Glutamatergic neuron (in vitro differentiated cells): ENCODE results near the gene CCDC28B. TPM values are rescaled to one million over a fixed set of nuclear protein-coding genes. Genes with fewer than 3 reads are reported as not detected.
A peak's percentile ranks its signal among the peaks of the same experiment; 100 is the strongest.

Source experiments
- DNase-seq: peaks from one replicate; pipeline ENCODE4 v3.0.0; 2022
- H3K27ac Mint-ChIP-seq: one replicate; pipeline ENCODE4 v1.8.0; 2020; ENCODE audit warnings: mild to moderate bottlenecking, mixed read lengths, inconsistent platforms; ENCODE audit not compliant: unreplicated experiment
- H3K27me3 Mint-ChIP-seq: one replicate; pipeline ENCODE4 v1.8.0; 2020; ENCODE audit warnings: mild to moderate bottlenecking, moderate library complexity, mixed read lengths, inconsistent platforms; ENCODE audit not compliant: unreplicated experiment
- H3K36me3 Mint-ChIP-seq: one replicate; pipeline ENCODE4 v1.8.0; 2020; ENCODE audit warnings: mild to moderate bottlenecking, mixed read lengths, inconsistent platforms; ENCODE audit not compliant: unreplicated experiment
- H3K4me1 Mint-ChIP-seq: one replicate; pipeline ENCODE4 v1.8.0; 2020; ENCODE audit warnings: mild to moderate bottlenecking, low read depth, mixed read lengths, inconsistent platforms; ENCODE audit not compliant: unreplicated experiment
- H3K4me3 Mint-ChIP-seq: one replicate; pipeline ENCODE4 v1.8.0; 2020; ENCODE audit warnings: mild to moderate bottlenecking, mixed read lengths, inconsistent platforms; ENCODE audit not compliant: unreplicated experiment
- H3K9me3 Mint-ChIP-seq: one replicate; pipeline ENCODE4 v1.8.0; 2020; ENCODE audit warnings: mild to moderate bottlenecking, moderate library complexity, mixed read lengths, inconsistent platforms; ENCODE audit not compliant: unreplicated experiment
- total RNA-seq: library from RNA; stranded (reverse); fragmentation: NEBNext Ultra II Directional; extraction: Animal tissue kit (Norgen Biotek cat#: 25700); gene quantifications from one replicate; pipeline ENCODE4 v1.2.1, GENCODE V29; 2021; ENCODE audit not compliant: unreplicated experiment
- TF ChIP-seq, protein P1 (sequence below): fragments of 200-600 bp; sonication (generic); IDR thresholded peaks from one replicate; pipeline ENCODE4 v1.5.0; 2021; ENCODE audit not compliant: partially characterized antibody, unreplicated experiment

Gene CCDC28B
- total RNA-seq, 1 donor from 2014 or later, result 34.4 TPM

DNA sequence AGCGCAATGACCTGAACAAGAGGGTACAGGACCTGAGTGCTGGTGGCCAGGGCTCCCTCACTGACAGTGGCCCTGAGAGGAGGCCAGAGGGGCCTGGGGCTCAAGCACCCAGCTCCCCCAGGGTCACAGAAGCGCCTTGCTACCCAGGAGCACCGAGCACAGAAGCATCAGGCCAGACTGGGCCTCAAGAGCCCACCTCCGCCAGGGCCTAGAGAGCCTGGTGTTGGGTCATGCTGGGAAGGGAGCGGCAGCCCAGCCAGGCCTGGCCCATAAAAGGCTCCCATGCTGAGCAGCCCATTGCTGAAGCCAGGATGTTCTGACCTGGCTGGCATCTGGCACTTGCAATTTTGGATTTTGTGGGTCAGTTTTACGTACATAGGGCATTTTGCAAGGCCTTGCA lies 5.4 kb upstream of the CCDC28B start:
- no peak overlapping the region for H3K4me3 Mint-ChIP-seq
- TF ChIP-seq, protein P1, sequence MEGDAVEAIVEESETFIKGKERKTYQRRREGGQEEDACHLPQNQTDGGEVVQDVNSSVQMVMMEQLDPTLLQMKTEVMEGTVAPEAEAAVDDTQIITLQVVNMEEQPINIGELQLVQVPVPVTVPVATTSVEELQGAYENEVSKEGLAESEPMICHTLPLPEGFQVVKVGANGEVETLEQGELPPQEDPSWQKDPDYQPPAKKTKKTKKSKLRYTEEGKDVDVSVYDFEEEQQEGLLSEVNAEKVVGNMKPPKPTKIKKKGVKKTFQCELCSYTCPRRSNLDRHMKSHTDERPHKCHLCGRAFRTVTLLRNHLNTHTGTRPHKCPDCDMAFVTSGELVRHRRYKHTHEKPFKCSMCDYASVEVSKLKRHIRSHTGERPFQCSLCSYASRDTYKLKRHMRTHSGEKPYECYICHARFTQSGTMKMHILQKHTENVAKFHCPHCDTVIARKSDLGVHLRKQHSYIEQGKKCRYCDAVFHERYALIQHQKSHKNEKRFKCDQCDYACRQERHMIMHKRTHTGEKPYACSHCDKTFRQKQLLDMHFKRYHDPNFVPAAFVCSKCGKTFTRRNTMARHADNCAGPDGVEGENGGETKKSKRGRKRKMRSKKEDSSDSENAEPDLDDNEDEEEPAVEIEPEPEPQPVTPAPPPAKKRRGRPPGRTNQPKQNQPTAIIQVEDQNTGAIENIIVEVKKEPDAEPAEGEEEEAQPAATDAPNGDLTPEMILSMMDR, result no peak

DNA sequence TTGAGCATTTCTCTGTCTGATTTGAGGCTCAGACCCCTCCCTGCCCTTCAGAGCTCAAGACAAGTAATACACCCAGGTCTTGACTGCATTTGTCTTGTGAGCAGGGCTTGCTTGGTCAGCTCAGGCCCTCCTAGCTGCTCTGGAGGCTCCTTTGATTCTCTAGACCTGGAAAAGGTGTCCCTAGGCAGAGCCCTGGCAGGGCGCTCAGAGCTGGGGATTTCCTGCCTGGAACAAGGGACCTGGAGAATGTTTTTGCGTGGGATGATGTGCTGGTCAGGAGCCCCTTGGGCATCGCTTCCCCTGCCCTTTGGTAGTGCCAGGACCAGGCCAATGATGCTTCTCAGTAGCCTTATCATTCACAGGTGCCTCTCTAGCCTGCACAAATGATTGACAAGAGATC lies 4.9 kb upstream of the CCDC28B start:
- H3K4me3 Mint-ChIP-seq, result no peak overlapping the region
- H3K9me3 Mint-ChIP-seq, result peaks cover 9% of the 10 kb centered on the region
- TF ChIP-seq, protein P1, result no peak
- DNase-seq, result no peak
- peaks cover 26% of the 10 kb centered on the region for H3K4me1 Mint-ChIP-seq
- peaks cover 8% of the 10 kb centered on the region for H3K27me3 Mint-ChIP-seq
- no peaks in the 10 kb centered on the region for H3K36me3 Mint-ChIP-seq
- no peak overlapping the region for H3K27ac Mint-ChIP-seq

More for the DNA sequence above, 5.4 kb upstream of the CCDC28B start:
- Mint-ChIP-seq H3K27ac (no peak overlapping the region), H3K4me1 (peaks cover 23% of the 10 kb centered on the region), H3K36me3 (no peaks in the 10 kb centered on the region), H3K27me3 (peaks cover 3% of the 10 kb centered on the region), H3K9me3 (peaks cover 9% of the 10 kb centered on the region)
- no peak for DNase-seq

DNA sequence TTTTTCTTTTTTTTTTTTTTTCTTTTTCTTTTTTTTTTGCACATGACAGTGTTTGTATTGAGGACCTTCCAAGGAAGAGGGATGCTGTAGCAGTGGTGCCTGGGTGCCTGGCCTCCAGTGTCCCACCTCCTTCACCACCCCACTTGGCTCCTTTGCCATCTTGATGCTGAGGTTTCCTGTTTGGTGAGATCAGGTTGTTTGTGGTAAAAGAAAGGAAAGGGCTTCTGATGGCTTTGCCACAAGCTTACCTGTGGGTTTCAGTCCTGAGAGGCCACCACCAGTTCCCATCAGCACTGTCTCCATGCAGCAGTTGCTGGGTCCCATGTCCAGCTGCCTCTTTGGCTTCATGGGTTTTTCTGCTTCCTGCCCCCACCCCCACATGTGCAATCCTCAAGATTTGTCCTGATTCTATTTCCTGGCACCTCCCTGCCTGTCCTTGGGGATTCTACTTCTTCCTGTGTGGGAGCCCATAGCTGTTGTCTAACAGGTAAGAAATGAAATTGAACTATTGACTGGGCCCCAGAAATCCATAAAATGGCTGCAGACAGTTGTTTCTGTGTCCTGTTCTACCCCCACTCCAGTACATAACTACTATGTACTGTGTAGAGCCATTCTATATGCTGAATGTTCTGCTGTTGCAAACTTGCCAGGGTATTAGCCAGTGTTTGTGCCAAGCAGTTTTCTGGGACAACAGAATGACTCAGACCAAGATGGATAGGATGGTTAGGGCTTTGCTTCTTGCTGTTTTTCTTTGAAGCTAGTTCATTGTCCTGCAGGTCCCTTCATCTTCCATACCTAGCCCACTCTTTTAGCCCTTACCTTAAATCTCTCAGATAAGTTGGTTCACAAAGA lies 4.2 kb upstream of the CCDC28B start:
- Mint-ChIP-seq H3K36me3 (no peaks in the 10 kb centered on the region), H3K27me3 (peaks cover 8% of the 10 kb centered on the region), H3K4me3 (no peak overlapping the region), H3K27ac (no peak overlapping the region), H3K4me1 (peaks cover 26% of the 10 kb centered on the region), H3K9me3 (peaks cover 9% of the 10 kb centered on the region)
- TF ChIP-seq, protein P1, result no peak
- no peak for DNase-seq

DNA sequence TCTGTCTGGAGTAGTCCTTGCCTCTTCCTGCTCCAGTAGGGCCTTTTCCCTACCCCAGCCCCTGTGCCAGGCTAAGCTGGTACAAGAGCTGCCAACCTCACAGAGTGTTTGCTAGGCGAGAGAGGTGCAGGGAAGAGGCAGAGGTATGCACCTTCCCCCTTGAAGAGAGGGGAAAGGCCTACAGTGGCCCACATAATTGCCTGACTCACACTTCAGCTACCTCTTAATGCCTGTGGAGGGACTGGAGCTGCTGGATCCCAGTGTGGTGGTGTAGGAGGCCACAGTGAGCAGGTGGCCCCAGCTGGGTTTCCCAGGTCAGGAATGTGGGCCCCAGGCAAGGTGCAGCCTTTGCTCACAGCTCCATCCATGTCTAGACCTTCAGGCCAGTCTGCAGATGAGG lies 3.3 kb upstream of the CCDC28B start:
- DNase-seq, result no peak
- Mint-ChIP-seq H3K9me3 (peaks cover 11% of the 10 kb centered on the region), H3K27ac (peak overlapping the region; percentile 86), H3K36me3 (no peaks in the 10 kb centered on the region), H3K27me3 (peaks cover 6% of the 10 kb centered on the region), H3K4me3 (peak overlapping the region; percentile 57), H3K4me1 (peaks cover 29% of the 10 kb centered on the region)
- TF ChIP-seq, protein P1, result no peak

DNA sequence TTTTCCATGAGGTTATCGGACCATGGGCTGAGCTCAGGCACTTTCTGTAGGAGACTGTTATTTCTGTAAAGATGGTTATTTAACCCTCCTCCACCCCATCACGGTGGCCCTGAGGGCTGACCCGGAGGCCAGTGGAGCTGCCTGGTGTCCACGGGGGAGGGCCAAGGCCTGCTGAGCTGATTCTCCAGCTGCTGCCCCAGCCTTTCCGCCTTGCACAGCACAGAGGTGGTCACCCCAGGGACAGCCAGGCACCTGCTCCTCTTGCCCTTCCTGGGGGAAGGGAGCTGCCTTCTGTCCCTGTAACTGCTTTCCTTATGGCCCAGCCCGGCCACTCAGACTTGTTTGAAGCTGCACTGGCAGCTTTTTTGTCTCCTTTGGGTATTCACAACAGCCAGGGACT lies 2.6 kb upstream of the CCDC28B start:
- peaks cover 29% of the 10 kb centered on the region for H3K4me1 Mint-ChIP-seq

More for the DNA sequence above, 2.6 kb upstream of the CCDC28B start:
- Mint-ChIP-seq H3K9me3 (peaks cover 14% of the 10 kb centered on the region), H3K36me3 (no peaks in the 10 kb centered on the region), H3K4me3 (peak overlapping the region; percentile 57), H3K27ac (peak overlapping the region; percentile 86), H3K27me3 (peaks cover 6% of the 10 kb centered on the region)
- DNase-seq, result peak; percentile 77
- TF ChIP-seq, protein P1, result no peak
